Stimulated activated naive CD8-positive, alpha-beta T cell treated with anti-CD3 and anti-CD28 coated beads, Interleukin-15, Interleukin-2, amounts not matched to agents 100 U/mL and 50 U/mL, for 24 hours (primary cell): Measurements from ENCODE around the gene HLA-DQB1.

Source experiments
- ATAC-seq: fragments of 150-1000 bp; cut with Tn5 transposase; one replicate; pipeline ENCODE4 v1.10.0; 2021
- DNase-seq: peaks from one replicate; pipeline ENCODE4 v3.0.0; 2021

The HLA-DQB1 gene

DNA sequence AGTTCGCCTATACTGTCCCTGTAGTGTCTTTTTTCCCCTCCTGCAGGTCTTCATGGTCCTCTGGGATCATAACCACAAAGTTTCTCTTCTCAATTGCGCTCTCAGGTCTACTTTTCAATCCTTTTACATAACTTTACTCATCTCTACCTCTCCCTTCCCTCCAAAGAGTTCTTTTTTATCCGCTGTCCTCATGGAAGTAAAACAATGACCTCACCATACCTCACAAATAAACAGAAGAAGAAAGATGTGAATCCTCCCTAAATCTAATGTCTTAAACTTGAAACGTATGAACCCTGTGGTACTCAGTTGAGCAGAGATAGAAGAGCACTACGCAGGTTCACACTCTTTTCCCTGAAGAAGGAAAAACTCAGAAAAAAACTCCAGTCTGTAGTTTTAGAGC is 41.3 kb downstream of the HLA-DQB1 start:
- ATAC-seq (no peak), DNase-seq (no peak)

GRCh38 chr6:32624565-32624964 is 41.9 kb downstream of the HLA-DQB1 start:
- no peak for DNase-seq
- no peak for ATAC-seq

- DNase-seq (no peak), ATAC-seq (no peak)
These were observed 42.8 kb downstream of the HLA-DQB1 start for GRCh38 chr6:32623693-32624092.

DNA sequence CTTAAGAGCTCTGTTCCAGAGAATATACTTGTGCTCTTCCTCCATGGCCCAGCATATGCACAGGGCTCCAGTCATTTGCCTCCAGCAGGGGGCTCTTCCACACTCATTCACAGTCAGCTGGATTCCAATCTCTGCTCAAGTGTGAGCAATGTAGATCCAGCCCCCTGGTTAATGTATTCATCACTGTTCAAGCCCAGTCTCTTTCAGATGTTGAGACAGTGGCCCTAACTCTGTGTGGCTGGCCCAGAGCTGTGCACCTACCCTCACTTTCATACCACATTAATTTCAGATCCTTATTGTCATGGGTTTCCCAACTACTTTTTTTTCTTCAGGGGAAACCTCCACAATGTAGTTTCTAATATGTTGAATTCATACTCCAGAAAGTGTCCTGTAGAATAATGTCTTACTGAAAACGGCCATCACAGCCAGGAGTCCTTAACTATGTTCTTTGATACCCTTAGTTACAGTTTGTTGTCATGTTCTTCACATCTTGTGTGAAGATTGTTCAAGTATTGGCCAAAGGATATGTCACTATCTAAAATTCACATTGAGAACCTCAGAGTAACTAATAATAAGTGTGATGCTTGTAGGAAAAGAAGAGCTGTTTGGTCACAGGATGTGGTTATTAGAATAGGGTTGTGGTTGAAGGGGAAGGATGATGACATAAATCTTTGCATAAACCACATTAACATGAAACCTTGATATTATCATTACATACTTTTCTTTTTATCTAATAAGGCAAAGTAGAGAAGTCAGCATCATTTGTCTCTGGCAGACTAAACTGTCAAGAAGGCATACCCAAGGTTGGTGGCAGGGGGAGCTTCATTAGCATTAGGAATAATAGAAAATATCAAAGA is 43.7 kb downstream of the HLA-DQB1 start:
- DNase-seq (peak; percentile 49), ATAC-seq (peak; percentile 87)

- ATAC-seq: no peak
These were observed 45.1 kb downstream of the HLA-DQB1 start for GRCh38 chr6:32621372-32621771.

GRCh38 chr6:32617751-32618150 is 48.7 kb downstream of the HLA-DQB1 start:
- no peak for DNase-seq

More at GRCh38 chr6:32621372-32621771, 45.1 kb downstream of the HLA-DQB1 start:
- no peak for DNase-seq

DNA sequence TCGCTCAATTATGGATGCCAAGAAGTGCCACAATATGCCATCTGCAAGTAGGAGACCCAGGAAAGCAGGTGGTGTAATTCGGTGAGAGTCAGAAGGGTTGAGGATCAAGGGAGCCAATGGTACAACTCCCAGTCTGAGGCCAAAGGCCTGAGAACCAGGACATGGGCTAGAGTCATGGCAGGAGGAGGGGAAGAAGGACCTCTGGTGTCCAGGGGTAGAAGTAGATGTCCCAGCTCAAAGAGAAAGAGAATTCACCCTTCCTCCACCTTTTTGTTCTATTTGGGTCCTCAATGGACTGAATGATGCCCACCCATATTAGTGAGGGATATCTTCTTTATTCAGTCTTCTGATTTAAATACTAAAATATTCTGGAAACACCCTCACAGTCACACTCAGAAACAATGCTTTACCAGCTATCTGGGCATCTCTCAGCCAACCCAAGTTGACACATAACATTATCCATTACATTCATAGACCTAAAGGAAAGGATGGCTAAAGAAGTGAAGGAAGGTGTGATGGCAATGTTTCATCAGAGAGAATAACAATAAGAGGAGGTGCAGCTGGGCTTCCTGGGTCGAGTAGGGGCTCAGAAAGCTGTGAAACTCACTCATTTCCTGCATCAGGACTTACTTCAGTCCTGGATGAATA is 50.4 kb downstream of the HLA-DQB1 start:
- peak; percentile 90 for ATAC-seq
- no peak for DNase-seq

More at GRCh38 chr6:32617751-32618150, 48.7 kb downstream of the HLA-DQB1 start:
- no peak for ATAC-seq

GRCh38 chr6:32614366-32615081 is 51.9 kb downstream of the HLA-DQB1 start:
- DNase-seq: no peak
- ATAC-seq: no peak

- DNase-seq: no peak
- ATAC-seq: no peak
These were observed 53.0 kb downstream of the HLA-DQB1 start for GRCh38 chr6:32613475-32613874.

DNA sequence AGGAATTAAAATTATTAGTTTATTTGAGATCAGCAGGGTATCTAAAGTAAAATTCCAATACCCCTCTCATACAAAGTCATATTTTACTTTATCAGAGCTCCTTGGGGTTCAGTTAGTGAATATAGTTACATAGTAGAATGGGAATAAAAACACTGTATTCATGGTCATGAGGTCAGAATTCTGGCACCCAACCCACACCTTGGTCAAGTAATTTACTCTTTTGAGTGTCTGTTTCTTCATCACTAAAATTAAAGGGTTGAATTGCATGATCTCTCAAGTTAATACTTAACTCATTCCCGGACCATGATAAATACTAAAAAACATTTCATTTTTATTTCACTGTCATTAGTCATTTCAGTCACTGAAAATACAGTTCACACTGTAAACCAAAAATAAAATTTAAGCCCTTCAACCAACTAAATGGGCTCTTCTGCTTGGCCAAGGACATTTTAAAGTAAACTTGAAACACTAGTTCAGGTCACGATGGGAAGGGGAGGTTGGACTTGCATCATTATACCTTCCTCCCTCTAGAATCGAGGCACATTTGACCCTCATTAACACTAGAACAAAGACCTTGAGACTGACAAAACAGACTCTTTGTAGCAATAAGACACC is 55.7 kb downstream of the HLA-DQB1 start:
- no peak for ATAC-seq
- no peak for DNase-seq

DNA sequence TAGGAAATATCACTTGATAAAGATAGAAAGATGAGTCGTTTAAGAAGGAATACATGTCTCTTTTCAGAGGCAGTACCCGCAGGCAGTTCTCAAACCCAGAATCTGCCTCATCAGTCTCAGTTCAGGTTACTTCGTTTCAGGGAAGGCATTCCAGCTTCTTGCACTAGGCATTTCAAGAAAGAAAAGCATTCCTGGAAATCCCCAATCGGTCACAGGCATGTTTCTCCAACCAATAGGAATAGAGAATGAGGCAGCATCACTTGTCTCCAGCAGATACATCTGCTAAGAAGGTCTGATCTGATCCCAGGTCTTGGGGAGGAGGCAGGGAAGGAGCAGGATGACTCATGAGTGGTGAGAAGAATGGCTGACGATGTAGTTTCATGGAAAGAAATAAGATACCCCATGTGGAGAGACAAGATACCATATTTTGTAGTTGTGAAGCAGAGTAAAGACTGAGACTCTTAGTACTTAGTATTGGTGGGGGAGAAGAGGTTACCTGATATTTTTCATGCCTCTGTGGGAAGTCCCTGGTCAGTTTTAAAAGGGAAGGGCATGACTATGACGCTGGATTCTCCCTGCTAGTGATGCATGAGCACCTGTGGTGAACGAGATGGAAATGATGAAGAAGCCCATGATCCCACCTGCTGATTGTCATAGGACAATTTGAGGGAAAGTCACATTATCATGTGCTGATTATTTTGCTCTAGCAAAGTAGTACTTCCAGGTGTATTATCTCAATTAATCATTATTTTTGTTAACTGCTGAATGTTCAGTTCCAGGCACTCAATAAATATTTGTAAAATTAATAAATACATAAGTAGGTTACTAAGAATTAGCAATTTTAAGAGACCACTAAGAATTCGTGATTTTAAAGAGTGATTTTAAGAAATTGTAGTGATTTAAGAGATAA is 56.5 kb downstream of the HLA-DQB1 start:
- ATAC-seq (peak; percentile 97), DNase-seq (peak; percentile 43)
